ENCODE data around the gene USP10.

DNA sequence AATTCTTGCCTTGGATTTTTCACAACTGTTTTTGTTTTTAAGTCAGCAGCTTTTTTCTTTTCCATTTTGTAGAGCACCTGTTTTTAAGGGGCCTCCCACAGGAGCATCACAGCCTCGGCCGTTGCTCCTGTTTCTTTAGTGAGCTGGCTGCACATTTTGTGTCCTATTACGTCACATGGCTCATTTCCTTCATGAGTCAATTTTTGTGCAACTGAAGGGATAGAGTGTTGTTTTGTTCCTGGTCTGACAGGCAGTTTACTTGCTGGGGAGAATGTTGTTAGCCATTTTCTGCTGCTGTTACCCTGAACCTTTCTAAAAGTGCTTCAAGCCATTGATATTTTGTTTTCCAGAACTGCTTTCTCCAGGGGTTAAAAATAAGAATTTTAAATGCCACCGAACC lies 75.0 kb downstream of the USP10 start:
- TF ChIP-seq, protein P1, sequence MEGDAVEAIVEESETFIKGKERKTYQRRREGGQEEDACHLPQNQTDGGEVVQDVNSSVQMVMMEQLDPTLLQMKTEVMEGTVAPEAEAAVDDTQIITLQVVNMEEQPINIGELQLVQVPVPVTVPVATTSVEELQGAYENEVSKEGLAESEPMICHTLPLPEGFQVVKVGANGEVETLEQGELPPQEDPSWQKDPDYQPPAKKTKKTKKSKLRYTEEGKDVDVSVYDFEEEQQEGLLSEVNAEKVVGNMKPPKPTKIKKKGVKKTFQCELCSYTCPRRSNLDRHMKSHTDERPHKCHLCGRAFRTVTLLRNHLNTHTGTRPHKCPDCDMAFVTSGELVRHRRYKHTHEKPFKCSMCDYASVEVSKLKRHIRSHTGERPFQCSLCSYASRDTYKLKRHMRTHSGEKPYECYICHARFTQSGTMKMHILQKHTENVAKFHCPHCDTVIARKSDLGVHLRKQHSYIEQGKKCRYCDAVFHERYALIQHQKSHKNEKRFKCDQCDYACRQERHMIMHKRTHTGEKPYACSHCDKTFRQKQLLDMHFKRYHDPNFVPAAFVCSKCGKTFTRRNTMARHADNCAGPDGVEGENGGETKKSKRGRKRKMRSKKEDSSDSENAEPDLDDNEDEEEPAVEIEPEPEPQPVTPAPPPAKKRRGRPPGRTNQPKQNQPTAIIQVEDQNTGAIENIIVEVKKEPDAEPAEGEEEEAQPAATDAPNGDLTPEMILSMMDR (IDR thresholded peaks at IDR 0.05), result no peak
- TF ChIP-seq POLR2A (IDR thresholded peaks at IDR 0.05), result no peak
